ENCODE measurements around the gene MYO1E. TPM values are rescaled to one million over a fixed set of nuclear protein-coding genes. Genes with fewer than 3 reads are reported as not detected.

Gene MYO1E
- total RNA-seq, 1 donor from 2014 or later = 403 TPM

- no peak for TF ChIP-seq CTCF (conservative IDR thresholded peaks at IDR 0.05; ENCODE audit: low read depth, low read length)
- no peak for DNase-seq (ENCODE audit: low read depth)
- H3K4me3 ChIP-seq (ENCODE audit: low read depth, low read length) = no peak overlapping the region
Observed at GRCh38 chr15:59158701-59159034, 214.0 kb downstream of the MYO1E start.

GRCh38 chr15:59157840-59158700 lies 214.6 kb downstream of the MYO1E start:
- DNase-seq (ENCODE audit: low read depth) = no peak
- TF ChIP-seq CTCF (conservative IDR thresholded peaks at IDR 0.05; ENCODE audit: low read depth, low read length) = no peak
- H3K4me3 ChIP-seq (ENCODE audit: low read depth, low read length) = no peak overlapping the region

- no peak for DNase-seq (ENCODE audit: low read depth)
- TF ChIP-seq CTCF (conservative IDR thresholded peaks at IDR 0.05; ENCODE audit: low read depth, low read length) = no peak
- H3K4me3 ChIP-seq (ENCODE audit: low read depth, low read length) = no peak overlapping the region
Observed at GRCh38 chr15:59157396-59157795, 215.3 kb downstream of the MYO1E start.

GRCh38 chr15:59155431-59155830 lies 217.2 kb downstream of the MYO1E start:
- no peak for TF ChIP-seq CTCF (conservative IDR thresholded peaks at IDR 0.05; ENCODE audit: low read depth, low read length)
- no peak for DNase-seq (ENCODE audit: low read depth)
- H3K4me3 ChIP-seq (ENCODE audit: low read depth, low read length) = no peak overlapping the region

GRCh38 chr15:59154243-59154642 lies 218.4 kb downstream of the MYO1E start:
- H3K4me3 ChIP-seq (ENCODE audit: low read depth, low read length) = no peak overlapping the region
- no peak for DNase-seq (ENCODE audit: low read depth)
- no peak for TF ChIP-seq CTCF (conservative IDR thresholded peaks at IDR 0.05; ENCODE audit: low read depth, low read length)

GRCh38 chr15:59153466-59153865 lies 219.2 kb downstream of the MYO1E start:
- H3K4me3 ChIP-seq (ENCODE audit: low read depth, low read length) = no peak overlapping the region
- DNase-seq (ENCODE audit: low read depth) = no peak
- TF ChIP-seq CTCF (conservative IDR thresholded peaks at IDR 0.05; ENCODE audit: low read depth, low read length) = no peak

Data from epithelial cell of proximal tubule (primary cell).